ENCODE results near the gene SLC25A39. TPM values are rescaled to one million over a fixed set of nuclear protein-coding genes. Genes with fewer than 3 reads are reported as not detected.

Gene SLC25A39
- total RNA-seq, 2 donors from 2014 or later, result 72.6 to 154 TPM

- DNase-seq (peak in 1 of 4 donors; percentile 40), ATAC-seq (no peak)
- intact Hi-C loops (cut with DNase I), result no loop called here
- Histone ChIP-seq H3K4me3 (no peak overlapping the region), H3K36me3 (replicated peaks in 1 of 2; ENCODE audit: insufficient read depth in 1 of 2, low read depth in 2 of 2) (no peaks in the 10 kb centered on the region), H3K4me1 (no peaks in the 10 kb centered on the region), H3K9me3 (no peaks in the 10 kb centered on the region), H3K27ac (no peak overlapping the region), H3K27me3 (no peaks in the 10 kb centered on the region)
- TF ChIP-seq, protein P1, sequence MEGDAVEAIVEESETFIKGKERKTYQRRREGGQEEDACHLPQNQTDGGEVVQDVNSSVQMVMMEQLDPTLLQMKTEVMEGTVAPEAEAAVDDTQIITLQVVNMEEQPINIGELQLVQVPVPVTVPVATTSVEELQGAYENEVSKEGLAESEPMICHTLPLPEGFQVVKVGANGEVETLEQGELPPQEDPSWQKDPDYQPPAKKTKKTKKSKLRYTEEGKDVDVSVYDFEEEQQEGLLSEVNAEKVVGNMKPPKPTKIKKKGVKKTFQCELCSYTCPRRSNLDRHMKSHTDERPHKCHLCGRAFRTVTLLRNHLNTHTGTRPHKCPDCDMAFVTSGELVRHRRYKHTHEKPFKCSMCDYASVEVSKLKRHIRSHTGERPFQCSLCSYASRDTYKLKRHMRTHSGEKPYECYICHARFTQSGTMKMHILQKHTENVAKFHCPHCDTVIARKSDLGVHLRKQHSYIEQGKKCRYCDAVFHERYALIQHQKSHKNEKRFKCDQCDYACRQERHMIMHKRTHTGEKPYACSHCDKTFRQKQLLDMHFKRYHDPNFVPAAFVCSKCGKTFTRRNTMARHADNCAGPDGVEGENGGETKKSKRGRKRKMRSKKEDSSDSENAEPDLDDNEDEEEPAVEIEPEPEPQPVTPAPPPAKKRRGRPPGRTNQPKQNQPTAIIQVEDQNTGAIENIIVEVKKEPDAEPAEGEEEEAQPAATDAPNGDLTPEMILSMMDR (IDR thresholded peaks at IDR 0.05), result no peak
- TF ChIP-seq POLR2A (IDR thresholded peaks at IDR 0.05), result no peak
- 54 to 59% methylated on average over 2 to 6 of the region's 6 CpGs for WGBS, 2 donors
Observed at GRCh38 chr17:44338702-44339101, 14.1 kb upstream of the SLC25A39 start.

GRCh38 chr17:44335968-44336367 lies 11.3 kb upstream of the SLC25A39 start:
- intact Hi-C loops (cut with DNase I), result no loop called here
- no peaks in the 10 kb centered on the region for H3K36me3 ChIP-seq (replicated peaks in 1 of 2; ENCODE audit: insufficient read depth in 1 of 2, low read depth in 2 of 2)
- DNase-seq, result no peak
- H3K27ac ChIP-seq, result no peak overlapping the region
- 34 to 41% methylated on average over 5 of the region's 5 CpGs for WGBS, 2 donors
- H3K4me1 ChIP-seq, result peaks cover 12% of the 10 kb centered on the region
- H3K4me3 ChIP-seq, result no peak overlapping the region
- no peak for ATAC-seq
- no peaks in the 10 kb centered on the region for H3K27me3 ChIP-seq
- TF ChIP-seq, protein P1 (IDR thresholded peaks at IDR 0.05), result no peak
- no peak for TF ChIP-seq POLR2A (IDR thresholded peaks at IDR 0.05)
- H3K9me3 ChIP-seq, result no peaks in the 10 kb centered on the region

GRCh38 chr17:44335564-44335963 lies 10.9 kb upstream of the SLC25A39 start:
- Histone ChIP-seq H3K36me3 (replicated peaks in 1 of 2; ENCODE audit: insufficient read depth in 1 of 2, low read depth in 2 of 2) (no peaks in the 10 kb centered on the region), H3K27ac (no peak overlapping the region), H3K4me1 (peaks cover 13% of the 10 kb centered on the region), H3K27me3 (no peaks in the 10 kb centered on the region), H3K4me3 (no peak overlapping the region), H3K9me3 (no peaks in the 10 kb centered on the region)
- no peak for TF ChIP-seq POLR2A (IDR thresholded peaks at IDR 0.05)
- TF ChIP-seq, protein P1 (IDR thresholded peaks at IDR 0.05), result no peak
- ATAC-seq (no peak), DNase-seq (peak in 1 of 4 donors; percentile 46)
- intact Hi-C loops (cut with DNase I), result no loop called here
- WGBS, 2 donors, result 38 to 46% methylated on average over 3 of the region's 3 CpGs

DNA sequence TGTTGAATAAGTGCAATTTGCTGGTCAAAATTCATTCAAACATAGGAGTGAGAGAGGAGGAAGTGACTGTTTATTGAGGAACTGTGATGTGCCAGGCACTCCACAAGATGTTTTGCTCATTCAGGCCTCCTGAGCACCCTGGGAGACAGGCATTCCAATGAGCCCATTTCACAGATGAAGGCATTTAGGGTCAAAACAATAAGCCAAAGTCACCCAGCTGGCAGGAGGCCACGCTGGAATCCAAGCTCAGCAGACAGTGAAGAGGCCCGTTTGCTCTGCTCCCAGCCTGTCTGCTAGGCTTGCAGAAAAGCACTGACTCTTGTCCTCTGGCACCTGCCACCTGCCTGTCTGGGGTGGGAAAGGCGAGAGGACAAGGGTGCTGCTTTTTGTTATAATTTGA lies 10.1 kb upstream of the SLC25A39 start:
- Histone ChIP-seq H3K9me3 (no peaks in the 10 kb centered on the region), H3K36me3 (replicated peaks in 1 of 2; ENCODE audit: insufficient read depth in 1 of 2, low read depth in 2 of 2) (no peaks in the 10 kb centered on the region), H3K4me3 (no peak overlapping the region), H3K27ac (no peak overlapping the region), H3K4me1 (peaks cover 13% of the 10 kb centered on the region), H3K27me3 (no peaks in the 10 kb centered on the region)
- TF ChIP-seq, protein P1 (IDR thresholded peaks at IDR 0.05), result no peak
- no peak for TF ChIP-seq POLR2A (IDR thresholded peaks at IDR 0.05)
- DNase-seq (no peak), ATAC-seq (no peak)
- intact Hi-C loops (cut with DNase I), result no loop called here
- 44 to 71% methylated on average over 2 to 3 of the region's 3 CpGs for WGBS, 2 donors

DNA sequence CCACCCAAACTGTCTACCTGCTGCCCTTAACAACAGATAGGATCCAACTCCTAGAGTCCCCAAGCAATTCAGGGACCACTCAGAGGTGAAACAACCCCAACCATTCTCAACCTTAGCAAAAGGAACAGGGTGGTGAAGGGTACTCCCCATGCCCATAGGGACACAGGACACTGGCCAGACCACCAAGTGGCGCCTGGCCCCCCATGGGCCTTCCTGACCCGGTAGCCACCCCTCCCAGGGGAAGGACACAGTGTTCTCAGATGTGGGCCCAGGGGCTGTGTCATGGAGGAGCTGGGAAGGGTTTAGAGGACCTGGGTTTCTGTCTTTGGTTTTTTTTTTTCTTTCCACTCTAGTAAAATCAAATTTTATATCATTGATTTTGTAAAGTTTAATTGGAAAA lies 9.7 kb upstream of the SLC25A39 start:
- H3K36me3 ChIP-seq (replicated peaks in 1 of 2; ENCODE audit: insufficient read depth in 1 of 2, low read depth in 2 of 2), result no peaks in the 10 kb centered on the region
- ATAC-seq (no peak), DNase-seq (no peak)
- 47 to 54% methylated on average over 2 of the region's 2 CpGs for WGBS, 2 donors
- peaks cover 13% of the 10 kb centered on the region for H3K4me1 ChIP-seq
- H3K27ac ChIP-seq, result peak overlapping the region in 1 of 4 donors; percentile 32
- H3K9me3 ChIP-seq, result no peaks in the 10 kb centered on the region
- TF ChIP-seq, protein P1 (IDR thresholded peaks at IDR 0.05), result no peak
- TF ChIP-seq POLR2A (IDR thresholded peaks at IDR 0.05), result no peak
- no peak overlapping the region for H3K4me3 ChIP-seq
- intact Hi-C loops (cut with DNase I), result no loop called here
- H3K27me3 ChIP-seq, result no peaks in the 10 kb centered on the region

Measured in body of pancreas (tissue), 4 donors.